Mammary microvascular endothelial cell (primary cell): ENCODE data around the gene STON1. TPM values are rescaled to one million over a fixed set of nuclear protein-coding genes. Genes with fewer than 3 reads are reported as not detected.

Experiments
- total RNA-seq: library from RNA; depleted of rRNA; stranded (reverse); fragments of >200 nt; gene quantifications from 2 replicates; pipeline ENCODE4 v1.2.3, GENCODE V29; 2015

STON1 gene
- total RNA-seq = 2.7 and 2.9 TPM in 2 replicates

GRCh38 chr2:48530033-48530811, at the start of gene STON1:
STON1 (plus strand) TSS chr2:48530154; CDS start chr2:48580634, 50,480 bp downstream.

GRCh38 chr2:48617618-48618017, 87.7 kb downstream of the STON1 start, which contains the start of gene GTF2A1L:
GTF2A1L (plus strand) TSS chr2:48617856; CDS start chr2:48617875, 19 bp downstream.

Other genes starting within 250 kb of the STON1 start
- gene FOXN2, start 215.5 kb upstream of the STON1 start, total RNA-seq = 25.2 and 27.9 TPM in 2 replicates
- 8.6 and 13.4 TPM in 2 replicates for gene PPP1R21, start 89.4 kb upstream of the STON1 start, total RNA-seq
- gene GTF2A1L, start 87.7 kb downstream of the STON1 start, total RNA-seq = 0.60 TPM in 1 of 2 replicates, not detected in the other
- not detected in 2 replicates for gene LHCGR, start 225.6 kb downstream of the STON1 start, total RNA-seq